ENCODE results near the gene ARF1.

The ARF1 gene

GRCh38 chr1:228143480-228144192, 61.1 kb downstream of the ARF1 start:
- ChIA-PET CTCF (interaction anchor here (1.0 to 4.5 kb wide), 5 partner anchors 12 to 357 kb away, joined by 3 to 23 read pairs (median 3); partner anchors contain the start of gene IBA57), POLR2A (interaction anchor here (0.7 kb wide), 1 partner anchor 12 kb away, joined by 3 read pairs; no protein-coding TSS in a partner anchor)
- no peak for TF ChIP-seq CTCF (IDR thresholded peaks at IDR 0.05; ENCODE audit: insufficient read depth, low read length, missing control alignments)
- H3K4me3 ChIP-seq (ENCODE audit: low read depth, low read length): no peak overlapping the region
- no peak for DNase-seq (ENCODE audit: low read depth, low spot score)

GRCh38 chr1:228144193-228144992, 61.9 kb downstream of the ARF1 start:
- ChIA-PET POLR2A (interaction anchor here (0.7 kb wide), 1 partner anchor 11 kb away, joined by 3 read pairs; no protein-coding TSS in a partner anchor), CTCF (interaction anchor here (1.0 to 4.5 kb wide), 3 partner anchors 13 to 145 kb away, joined by 3 to 23 read pairs (median 13); partner anchors contain the start of gene IBA57)
- no peak for TF ChIP-seq CTCF (IDR thresholded peaks at IDR 0.05; ENCODE audit: insufficient read depth, low read length, missing control alignments)
- H3K4me3 ChIP-seq (ENCODE audit: low read depth, low read length): no peak overlapping the region
- DNase-seq (ENCODE audit: low read depth, low spot score): no peak

DNA sequence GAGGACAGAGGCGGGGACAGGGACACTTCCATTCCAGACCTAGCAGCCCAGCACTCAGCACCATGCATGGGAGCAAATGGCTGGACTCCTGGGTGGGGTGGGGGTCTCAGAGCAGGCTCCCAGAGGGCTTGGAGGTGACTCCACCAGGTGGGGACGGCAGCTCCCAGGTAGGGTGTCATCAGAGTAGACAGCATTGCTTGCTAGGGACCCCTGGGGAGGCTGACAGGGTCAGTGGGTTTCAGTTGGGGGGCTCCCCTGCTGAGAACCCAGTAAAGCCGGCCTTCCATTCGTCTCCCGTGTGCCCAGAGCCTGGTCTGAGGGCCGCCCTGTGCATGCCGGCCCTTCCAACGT, 62.5 kb downstream of the ARF1 start:
- CTCF ChIA-PET: interaction anchor here (4.5 kb wide), 1 partner anchor 20 kb away, joined by 23 read pairs; the partner anchor contains the start of gene IBA57
- no peak for TF ChIP-seq CTCF (IDR thresholded peaks at IDR 0.05; ENCODE audit: insufficient read depth, low read length, missing control alignments)
- DNase-seq (ENCODE audit: low read depth, low spot score): no peak
- POLR2A ChIA-PET: no interaction called here
- no peak overlapping the region for H3K4me3 ChIP-seq (ENCODE audit: low read depth, low read length)

DNA sequence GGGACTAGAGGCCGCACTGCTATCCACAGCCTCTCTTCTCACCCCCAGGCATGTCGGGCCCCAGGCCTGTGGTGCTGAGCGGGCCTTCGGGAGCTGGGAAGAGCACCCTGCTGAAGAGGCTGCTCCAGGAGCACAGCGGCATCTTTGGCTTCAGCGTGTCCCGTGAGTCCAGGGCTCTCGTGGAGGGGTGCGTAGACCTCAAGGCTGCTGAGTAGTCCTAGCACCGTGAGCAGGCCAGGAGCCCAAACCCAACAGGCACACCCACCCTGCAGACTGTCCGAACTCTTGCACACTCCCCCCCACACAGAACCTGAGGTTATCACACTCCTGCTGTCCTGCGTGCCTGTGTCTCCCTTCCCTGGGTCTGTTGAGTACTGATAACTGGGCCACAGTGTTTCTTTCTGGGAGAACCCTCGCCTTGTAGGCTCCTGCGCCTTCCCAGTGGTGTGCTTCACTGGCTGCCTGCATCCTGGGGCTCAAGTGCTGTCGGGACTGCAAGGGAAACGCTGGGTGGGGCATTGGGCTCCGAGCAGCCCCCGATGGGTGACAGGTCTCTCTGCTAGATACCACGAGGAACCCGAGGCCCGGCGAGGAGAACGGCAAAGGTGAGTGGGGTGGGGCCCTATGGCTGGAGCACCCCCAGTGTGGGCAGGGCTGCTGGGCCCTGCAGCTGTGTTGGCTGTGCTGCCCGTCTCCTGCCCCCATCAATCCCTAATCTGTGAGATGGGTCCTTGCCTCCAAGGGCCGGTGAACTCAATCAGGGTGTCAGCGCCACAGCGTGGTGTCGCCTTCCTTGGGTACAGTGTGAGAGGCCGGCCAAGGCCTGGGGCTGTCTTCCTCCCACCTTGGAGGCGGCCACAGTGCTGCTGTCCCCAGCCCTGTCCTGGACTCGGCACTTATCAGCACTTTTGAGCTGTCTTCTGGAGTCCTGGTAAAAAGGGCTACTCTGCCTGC, 63.2 kb downstream of the ARF1 start:
- no peak for DNase-seq (ENCODE audit: low read depth, low spot score)
- ChIA-PET CTCF (interaction anchor here (4.5 kb wide), 1 partner anchor 19 kb away, joined by 23 read pairs; the partner anchor contains the start of gene IBA57), POLR2A (no interaction called here)
- no peak for TF ChIP-seq CTCF (IDR thresholded peaks at IDR 0.05; ENCODE audit: insufficient read depth, low read length, missing control alignments)
- no peak overlapping the region for H3K4me3 ChIP-seq (ENCODE audit: low read depth, low read length)

DNA sequence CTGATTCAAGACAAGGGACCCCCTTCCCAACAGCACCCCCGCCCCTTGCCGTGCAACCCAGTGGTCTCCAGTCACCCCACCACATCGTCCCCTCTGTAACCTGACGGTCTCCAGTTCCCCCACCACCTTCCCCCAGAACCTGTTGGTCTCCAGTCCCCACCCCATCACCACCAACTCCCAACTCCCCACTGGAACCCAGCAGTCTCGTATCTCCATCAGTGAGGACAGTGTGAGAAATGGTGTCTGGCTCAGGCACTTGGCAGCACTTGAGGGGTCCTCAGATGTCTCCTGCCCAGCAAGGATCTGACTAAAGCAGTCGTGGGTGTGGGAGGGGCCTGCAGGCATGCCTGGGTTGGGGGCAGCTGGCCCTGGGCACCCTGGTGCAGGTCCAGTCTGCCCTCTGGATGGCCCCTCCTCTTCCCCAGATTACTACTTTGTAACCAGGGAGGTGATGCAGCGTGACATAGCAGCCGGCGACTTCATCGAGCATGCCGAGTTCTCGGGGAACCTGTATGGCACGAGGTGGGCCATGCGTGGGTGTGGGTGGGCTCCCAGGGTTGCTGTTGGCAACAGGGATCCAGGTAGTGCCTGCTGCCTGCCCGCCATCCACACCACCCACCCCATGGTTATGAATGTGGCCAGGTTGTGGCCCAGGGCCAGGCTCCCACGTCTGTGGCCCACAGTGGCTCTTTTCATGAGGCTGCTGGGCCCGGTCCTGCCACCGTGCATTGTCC, 64.1 kb downstream of the ARF1 start:
- POLR2A ChIA-PET: no interaction called here
- TF ChIP-seq CTCF (IDR thresholded peaks at IDR 0.05; ENCODE audit: insufficient read depth, low read length, missing control alignments): no peak
- no peak for DNase-seq (ENCODE audit: low read depth, low spot score)
- CTCF ChIA-PET: interaction anchor here (4.5 kb wide), 1 partner anchor 19 kb away, joined by 23 read pairs; the partner anchor contains the start of gene IBA57
- no peak overlapping the region for H3K4me3 ChIP-seq (ENCODE audit: low read depth, low read length)
